GM12874 (cell line): ENCODE results near the gene SDCBP2.

Source experiments
- CTCF ChIP-seq: IDR thresholded peaks from 2 replicates; pipeline ENCODE4 v1.5.1; 2011; ENCODE audit warnings: low read depth, mild to moderate bottlenecking, control low read depth, low read length, moderate library complexity; ENCODE audit not compliant: insufficient read depth

SDCBP2 gene

GRCh38 chr20:1368448-1369199 is 39.7 kb upstream of the SDCBP2 start:
- TF ChIP-seq CTCF, result no peak

- no peak for TF ChIP-seq CTCF
Measured at GRCh38 chr20:1367479-1367878, 38.5 kb upstream of the SDCBP2 start.

- no peak for TF ChIP-seq CTCF
Measured at GRCh38 chr20:1364106-1364505, 35.2 kb upstream of the SDCBP2 start.

GRCh38 chr20:1363522-1363921 is 34.6 kb upstream of the SDCBP2 start:
- TF ChIP-seq CTCF, result no peak

- no peak for TF ChIP-seq CTCF
Measured at GRCh38 chr20:1362484-1362883, 33.5 kb upstream of the SDCBP2 start.

- no peak; the same call in 1 of the 2 replicates for TF ChIP-seq CTCF
Measured at GRCh38 chr20:1360094-1360846, 31.3 kb upstream of the SDCBP2 start.

GRCh38 chr20:1357921-1358671 is 29.2 kb upstream of the SDCBP2 start:
- no peak for TF ChIP-seq CTCF
